ENCODE measurements around the gene POU3F1.

DNA sequence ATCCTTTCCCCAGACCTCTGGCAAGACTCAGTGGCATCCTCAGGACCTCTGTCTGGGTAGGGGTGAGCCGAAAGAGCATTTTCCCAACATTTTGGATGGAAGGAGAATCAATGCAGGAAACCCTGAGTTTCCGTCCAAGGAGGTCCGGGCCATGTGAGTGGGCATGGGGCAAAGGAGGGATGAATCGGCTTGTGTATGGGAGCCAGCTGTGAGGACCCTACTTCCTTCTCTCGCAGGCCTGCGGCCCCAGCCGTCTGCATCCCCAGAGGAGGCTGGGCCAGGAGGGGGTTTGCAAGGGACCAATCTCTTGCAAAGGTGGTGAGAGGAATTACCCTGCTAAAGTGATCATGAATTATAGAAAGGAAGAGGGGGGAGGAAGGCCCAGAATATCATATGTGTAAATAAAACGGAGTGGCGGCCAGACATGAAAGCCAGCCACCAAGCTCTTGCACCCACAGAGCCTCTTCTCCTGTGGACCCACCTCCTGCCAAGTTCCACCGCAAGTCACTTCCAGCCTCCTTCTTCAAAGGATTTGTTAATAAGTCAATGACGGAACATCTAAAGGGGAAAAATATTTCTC is 48.2 kb upstream of the POU3F1 start:
- TF ChIP-seq, protein P1, sequence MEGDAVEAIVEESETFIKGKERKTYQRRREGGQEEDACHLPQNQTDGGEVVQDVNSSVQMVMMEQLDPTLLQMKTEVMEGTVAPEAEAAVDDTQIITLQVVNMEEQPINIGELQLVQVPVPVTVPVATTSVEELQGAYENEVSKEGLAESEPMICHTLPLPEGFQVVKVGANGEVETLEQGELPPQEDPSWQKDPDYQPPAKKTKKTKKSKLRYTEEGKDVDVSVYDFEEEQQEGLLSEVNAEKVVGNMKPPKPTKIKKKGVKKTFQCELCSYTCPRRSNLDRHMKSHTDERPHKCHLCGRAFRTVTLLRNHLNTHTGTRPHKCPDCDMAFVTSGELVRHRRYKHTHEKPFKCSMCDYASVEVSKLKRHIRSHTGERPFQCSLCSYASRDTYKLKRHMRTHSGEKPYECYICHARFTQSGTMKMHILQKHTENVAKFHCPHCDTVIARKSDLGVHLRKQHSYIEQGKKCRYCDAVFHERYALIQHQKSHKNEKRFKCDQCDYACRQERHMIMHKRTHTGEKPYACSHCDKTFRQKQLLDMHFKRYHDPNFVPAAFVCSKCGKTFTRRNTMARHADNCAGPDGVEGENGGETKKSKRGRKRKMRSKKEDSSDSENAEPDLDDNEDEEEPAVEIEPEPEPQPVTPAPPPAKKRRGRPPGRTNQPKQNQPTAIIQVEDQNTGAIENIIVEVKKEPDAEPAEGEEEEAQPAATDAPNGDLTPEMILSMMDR (conservative IDR thresholded peaks at IDR 0.05; ENCODE audit: low read depth, low read length), result no peak
- TF ChIP-seq EZH2 (IDR thresholded peaks at IDR 0.05; ENCODE audit: low read length, unreplicated experiment), result no peak
